Epithelial cell of proximal tubule (primary cell): Measurements from ENCODE around the gene NACC1. TPM values are rescaled to one million over a fixed set of nuclear protein-coding genes. Genes with fewer than 3 reads are reported as not detected.

Source experiments
- DNase-seq: peaks from one replicate; pipeline ENCODE4 v3.0.0-alpha.2; 2011; ENCODE audit warnings: low read depth
- H3K4me3 ChIP-seq: 2 replicates; pipeline ENCODE4 v1.5.1; 2011; ENCODE audit warnings: low read depth, mild to moderate bottlenecking, low read length
- CTCF ChIP-seq: conservative IDR thresholded peaks from 2 replicates; pipeline ENCODE4 v1.5.1; 2012; ENCODE audit warnings: low read depth, mild to moderate bottlenecking, low read length
- total RNA-seq: library from RNA; depleted of rRNA; stranded (reverse); fragments of >200 nt; gene quantifications from 2 replicates; pipeline ENCODE4 v1.2.3, GENCODE V29; 2015

NACC1 gene
- total RNA-seq, 1 donor from 2014 or later = 72.2 TPM

GRCh38 chr19:13101590-13102415 lies 16.3 kb upstream of the NACC1 start:
- no peak for DNase-seq
- no peak overlapping the region for H3K4me3 ChIP-seq
- no peak for TF ChIP-seq CTCF

GRCh38 chr19:13102416-13102665 lies 15.7 kb upstream of the NACC1 start:
- no peak for DNase-seq
- TF ChIP-seq CTCF = no peak
- H3K4me3 ChIP-seq = no peak overlapping the region

GRCh38 chr19:13102666-13103580 lies 15.1 kb upstream of the NACC1 start, which contains the start of gene LYL1:
Gene LYL1, minus strand, starts transcription at chr19:13102858. Its CDS starts 1,687 bp downstream, at chr19:13101171.
- DNase-seq = no peak
- no peak for TF ChIP-seq CTCF
- H3K4me3 ChIP-seq = no peak within 1 kb of the TSS

- TF ChIP-seq CTCF = no peak
- H3K4me3 ChIP-seq = no peak overlapping the region
Observed at GRCh38 chr19:13103581-13104359, 14.3 kb upstream of the NACC1 start.

DNA sequence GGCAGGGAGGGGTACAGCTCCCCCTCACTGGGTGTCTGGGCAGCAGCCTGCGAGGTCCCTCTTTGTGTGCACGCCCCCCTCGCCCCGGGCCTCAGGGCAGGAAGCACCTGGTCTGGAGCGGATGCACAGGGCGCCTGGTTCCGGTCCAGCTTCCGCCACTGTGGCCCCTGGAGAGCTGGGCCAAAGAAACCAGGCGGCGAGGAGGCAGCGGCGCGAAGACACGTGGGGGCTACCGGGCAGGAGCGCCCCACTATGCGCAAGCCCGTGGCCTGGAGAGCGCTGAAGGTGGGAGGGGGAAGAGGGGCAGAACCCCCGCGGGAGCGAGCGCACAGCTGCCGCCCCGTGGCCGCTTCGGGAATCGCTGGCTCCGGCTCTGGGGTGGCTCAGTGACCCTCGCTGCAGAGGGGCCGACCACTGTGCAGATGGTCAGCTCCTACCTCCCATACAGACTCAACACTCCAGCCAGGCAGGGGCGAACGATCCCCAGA lies 13.7 kb upstream of the NACC1 start:
- peak; percentile 47 for TF ChIP-seq CTCF
- no peak overlapping the region for H3K4me3 ChIP-seq
- no peak for DNase-seq

More at GRCh38 chr19:13103581-13104359, 14.3 kb upstream of the NACC1 start:
- no peak for DNase-seq

- no peak for TF ChIP-seq CTCF
- H3K4me3 ChIP-seq = no peak overlapping the region
Observed at GRCh38 chr19:13104848-13105711, 13.0 kb upstream of the NACC1 start.

More at GRCh38 chr19:13104848-13105711, 13.0 kb upstream of the NACC1 start:
- DNase-seq = no peak
